Pulmonary artery endothelial cell (primary cell): ENCODE measurements around the gene AKR1C2. TPM values are rescaled to one million over a fixed set of nuclear protein-coding genes. Genes with fewer than 3 reads are reported as not detected.
"Not testable (repeated sequence)": the region's sequence is repeated elsewhere in the genome, so short reads cannot be mapped to it uniquely, and the experiment has no call there.

ENCODE experiments used
- DNase-seq: peaks from one replicate; pipeline ENCODE4 v3.0.0-alpha.2; 2011; ENCODE audit warnings: low read depth, low spot score
- total RNA-seq: library from RNA; depleted of rRNA; stranded (reverse); fragments of >200 nt; gene quantifications from 2 replicates; pipeline ENCODE4 v1.2.3, GENCODE V29; 2014

AKR1C2 gene
- 2.5 and 4.0 TPM in 2 replicates for total RNA-seq

- DNase-seq: not testable (repeated sequence)
These were observed at the start of gene AKR1C2 for GRCh38 chr10:5003127-5004029. TSS of gene AKR1C2 (minus strand) at chr10:5003857. CDS start at chr10:5003835, 22 bp downstream.

- DNase-seq: not testable (repeated sequence)
These were observed 49.4 kb upstream of the AKR1C2 start for GRCh38 chr10:5052951-5053500.

- DNase-seq: no peak
These were observed 44.4 kb upstream of the AKR1C2 start for GRCh38 chr10:5047912-5048628.

GRCh38 chr10:5047055-5047454 lies 43.4 kb upstream of the AKR1C2 start:
- not testable (repeated sequence) for DNase-seq

- no peak for DNase-seq
These were observed 42.8 kb upstream of the AKR1C2 start for GRCh38 chr10:5046410-5046809.

- no peak for DNase-seq
These were observed 41.4 kb upstream of the AKR1C2 start for GRCh38 chr10:5045095-5045494.

GRCh38 chr10:5043716-5044115 lies 40.1 kb upstream of the AKR1C2 start:
- no peak for DNase-seq

- DNase-seq: no peak
These were observed 39.3 kb upstream of the AKR1C2 start for GRCh38 chr10:5042922-5043321.

- DNase-seq: no peak
These were observed 37.9 kb upstream of the AKR1C2 start for GRCh38 chr10:5041471-5042023.

GRCh38 chr10:5040781-5041470 lies 37.3 kb upstream of the AKR1C2 start:
- DNase-seq: no peak

GRCh38 chr10:5040010-5040673 lies 36.5 kb upstream of the AKR1C2 start:
- no peak for DNase-seq

- DNase-seq: no peak
These were observed 35.1 kb upstream of the AKR1C2 start for GRCh38 chr10:5038733-5039132.

GRCh38 chr10:5038101-5038500 lies 34.4 kb upstream of the AKR1C2 start:
- no peak for DNase-seq

GRCh38 chr10:5036511-5036910 lies 32.9 kb upstream of the AKR1C2 start:
- no peak for DNase-seq

- DNase-seq: no peak
These were observed 31.7 kb upstream of the AKR1C2 start for GRCh38 chr10:5035356-5035755.

GRCh38 chr10:5034588-5034987 lies 30.9 kb upstream of the AKR1C2 start:
- DNase-seq: no peak

- DNase-seq: no peak
These were observed 29.6 kb upstream of the AKR1C2 start for GRCh38 chr10:5033061-5033778.

- not testable (repeated sequence) for DNase-seq
These were observed 28.8 kb upstream of the AKR1C2 start for GRCh38 chr10:5032444-5032843.

- not testable (repeated sequence) for DNase-seq
These were observed 27.9 kb upstream of the AKR1C2 start for GRCh38 chr10:5031588-5031987.

- DNase-seq: no peak
These were observed 27.3 kb upstream of the AKR1C2 start for GRCh38 chr10:5030989-5031388.
